Left lung (tissue), 10 donors: Measurements from ENCODE around the gene CACYBP. TPM values are rescaled to one million over a fixed set of nuclear protein-coding genes. Genes with fewer than 3 reads are reported as not detected.

ENCODE experiments used
- ATAC-seq: fragments of 200-7000 bp; cut with Tn5 transposase; one replicate; pipeline ENCODE4 v1.9.1; 2020; ENCODE audit warnings: moderate library complexity
- DNase-seq, 4 donors: peaks; one replicate each; pipeline ENCODE4 v3.0.0-alpha.2; 2013 to 2020
- H3K27ac ChIP-seq, 2 donors: fragments of 200-600 bp; sonication (generic) in 1 of 2; one replicate each; pipeline versions ENCODE4 v1.5.0 to v1.8.0; 2020 to 2021
- H3K27me3 ChIP-seq, 2 donors: fragments of 200-600 bp; sonication (generic) in 1 of 2; one replicate each; pipeline versions ENCODE4 v1.5.0 to v1.8.0; 2020 to 2021
- H3K36me3 ChIP-seq, 2 donors: fragments of 200-600 bp; sonication (generic) in 1 of 2; one replicate each; pipeline versions ENCODE4 v1.5.0 to v1.8.0; 2020 to 2021
- H3K4me1 ChIP-seq, 2 donors: fragments of 200-600 bp; one replicate each; pipeline ENCODE4 v1.8.0; 2021
- H3K4me3 ChIP-seq, 2 donors: fragments of 200-600 bp; sonication (generic) in 1 of 2; one replicate each; pipeline versions ENCODE4 v1.5.0 to v1.8.0; 2020 to 2021; ENCODE audit warnings: mild to moderate bottlenecking in 1 of 2
- H3K9me3 ChIP-seq, 2 donors: fragments of 200-600 bp; sonication (generic) in 1 of 2; one replicate each; pipeline versions ENCODE4 v1.5.0 to v1.8.0; 2020 to 2021
- intact Hi-C, 2 donors: fragments of 100-400 bp; cut with DNase I; formaldehyde crosslinking; loops; one replicate each; pipeline versions ENCODE4 v1.11.2 to v1.14.2; 2022
- polyA plus RNA-seq, 6 donors: library from polyadenylated mRNA; unstranded; fragments of 120-200 nt; gene quantifications; one replicate each; pipeline ENCODE4 v1.2.1, GENCODE V29; 2013; ENCODE audit not compliant: insufficient read length in 6 of 6
- total RNA-seq, 2 donors: library from RNA; stranded (reverse); fragmentation: NEBNext Ultra II Directional; extraction: Animal tissue kit (Norgen Biotek cat#: 25700); gene quantifications; one replicate each; pipeline ENCODE4 v1.2.1, GENCODE V29; 2021
- TF ChIP-seq, protein P1 (sequence below), 2 donors: fragments of 200-600 bp; sonication (generic) in 1 of 2; IDR thresholded peaks; one replicate each; pipeline versions ENCODE4 v1.5.0 to v1.8.0; 2021; ENCODE audit warnings: antibody characterized with exemption in 2 of 2
- donor health status: DM: no; HTN: yes; CAD: no.
- donor health status: DM: no; HTN: no; CAD: no.

The CACYBP gene
- total and polyA plus RNA-seq, 8 donors: 69.4 to 136 (median 124) TPM

DNA sequence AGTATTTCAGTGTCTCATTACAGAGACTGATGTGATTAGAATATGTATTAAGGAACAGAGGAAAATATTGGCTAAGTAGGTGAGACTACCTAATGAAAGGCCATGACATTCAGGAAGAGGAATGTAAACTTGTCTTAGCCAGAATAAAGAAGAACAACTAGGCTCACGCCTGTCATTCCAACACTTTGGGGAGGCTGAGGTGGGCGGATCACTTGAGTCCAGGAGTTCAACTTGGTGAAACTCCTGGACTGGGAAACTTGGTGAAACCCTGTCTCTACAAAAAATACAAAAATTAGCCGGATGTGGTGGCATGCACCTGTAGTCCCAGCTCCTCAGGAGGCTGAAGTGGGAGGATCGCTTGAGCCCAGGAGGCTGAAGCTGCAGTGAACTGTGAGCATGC is 14.8 kb upstream of the CACYBP start:
- no peak overlapping the region for H3K4me3 ChIP-seq
- no peak for DNase-seq
- intact Hi-C loops: loop anchor here in 1 of 2 donors (5.0 kb wide), 1 partner anchor 218 kb away; no protein-coding TSS in a partner anchor
- no peak overlapping the region for H3K27ac ChIP-seq
- no peaks in the 10 kb centered on the region for H3K9me3 ChIP-seq
- peaks cover 0 to 5% of the 10 kb centered on the region in 2 donors for H3K4me1 ChIP-seq
- TF ChIP-seq, protein P1, sequence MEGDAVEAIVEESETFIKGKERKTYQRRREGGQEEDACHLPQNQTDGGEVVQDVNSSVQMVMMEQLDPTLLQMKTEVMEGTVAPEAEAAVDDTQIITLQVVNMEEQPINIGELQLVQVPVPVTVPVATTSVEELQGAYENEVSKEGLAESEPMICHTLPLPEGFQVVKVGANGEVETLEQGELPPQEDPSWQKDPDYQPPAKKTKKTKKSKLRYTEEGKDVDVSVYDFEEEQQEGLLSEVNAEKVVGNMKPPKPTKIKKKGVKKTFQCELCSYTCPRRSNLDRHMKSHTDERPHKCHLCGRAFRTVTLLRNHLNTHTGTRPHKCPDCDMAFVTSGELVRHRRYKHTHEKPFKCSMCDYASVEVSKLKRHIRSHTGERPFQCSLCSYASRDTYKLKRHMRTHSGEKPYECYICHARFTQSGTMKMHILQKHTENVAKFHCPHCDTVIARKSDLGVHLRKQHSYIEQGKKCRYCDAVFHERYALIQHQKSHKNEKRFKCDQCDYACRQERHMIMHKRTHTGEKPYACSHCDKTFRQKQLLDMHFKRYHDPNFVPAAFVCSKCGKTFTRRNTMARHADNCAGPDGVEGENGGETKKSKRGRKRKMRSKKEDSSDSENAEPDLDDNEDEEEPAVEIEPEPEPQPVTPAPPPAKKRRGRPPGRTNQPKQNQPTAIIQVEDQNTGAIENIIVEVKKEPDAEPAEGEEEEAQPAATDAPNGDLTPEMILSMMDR (IDR thresholded peaks at IDR 0.05): no peak
- H3K36me3 ChIP-seq: peaks cover 0 to 4% of the 10 kb centered on the region in 2 donors
- ATAC-seq: no peak
- H3K27me3 ChIP-seq: no peaks in the 10 kb centered on the region

DNA sequence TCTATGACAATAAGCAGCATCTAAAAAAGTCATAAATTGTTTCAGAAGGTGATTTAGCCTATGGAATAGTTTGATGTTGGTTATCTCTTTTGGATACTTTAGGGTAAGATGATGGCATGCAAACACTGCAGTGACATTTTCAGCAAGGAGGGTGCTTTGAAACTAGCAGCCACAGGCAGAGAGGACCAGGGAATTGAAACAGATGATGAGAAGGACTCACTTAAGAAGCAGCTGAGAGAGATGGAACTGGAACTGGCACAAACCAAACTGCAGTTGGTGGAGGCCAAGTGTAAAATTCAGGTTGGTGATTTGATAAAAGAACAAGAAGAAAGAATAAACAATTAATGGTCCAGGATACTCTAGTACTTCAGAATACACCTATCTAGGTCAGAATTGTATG is 11.2 kb upstream of the CACYBP start:
- TF ChIP-seq, protein P1 (IDR thresholded peaks at IDR 0.05): no peak
- Histone ChIP-seq H3K9me3 (no peaks in the 10 kb centered on the region), H3K4me1 (peaks cover 0 to 12% of the 10 kb centered on the region in 2 donors), H3K27me3 (no peaks in the 10 kb centered on the region), H3K4me3 (no peak overlapping the region), H3K36me3 (no peaks in the 10 kb centered on the region), H3K27ac (no peak overlapping the region)
- no peak for ATAC-seq
- intact Hi-C loops: no loop called here
- DNase-seq: no peak

DNA sequence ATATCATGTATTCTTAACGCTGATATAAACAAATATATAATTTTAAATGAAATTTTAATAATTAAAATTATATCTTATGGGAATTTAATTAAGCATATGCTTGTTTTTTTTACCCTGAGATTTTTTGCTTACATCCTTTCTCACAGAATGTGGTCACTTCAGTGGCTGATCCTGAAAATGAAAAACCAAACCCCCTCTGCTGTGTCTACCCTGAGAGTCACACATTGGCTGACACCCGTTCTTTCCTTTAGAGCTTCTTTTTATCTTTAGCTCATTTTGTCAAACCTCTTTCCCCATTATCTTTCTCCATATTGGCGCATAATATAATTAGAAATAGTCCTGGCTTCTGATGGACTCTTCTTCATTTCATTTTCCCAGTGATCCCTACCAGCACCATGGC is 10.8 kb upstream of the CACYBP start:
- Histone ChIP-seq H3K4me1 (peaks cover 0 to 12% of the 10 kb centered on the region in 2 donors), H3K36me3 (no peaks in the 10 kb centered on the region), H3K27me3 (no peaks in the 10 kb centered on the region), H3K9me3 (no peaks in the 10 kb centered on the region), H3K4me3 (no peak overlapping the region), H3K27ac (no peak overlapping the region)
- DNase-seq (no peak), ATAC-seq (no peak)
- TF ChIP-seq, protein P1 (IDR thresholded peaks at IDR 0.05): no peak
- intact Hi-C loops: no loop called here

DNA sequence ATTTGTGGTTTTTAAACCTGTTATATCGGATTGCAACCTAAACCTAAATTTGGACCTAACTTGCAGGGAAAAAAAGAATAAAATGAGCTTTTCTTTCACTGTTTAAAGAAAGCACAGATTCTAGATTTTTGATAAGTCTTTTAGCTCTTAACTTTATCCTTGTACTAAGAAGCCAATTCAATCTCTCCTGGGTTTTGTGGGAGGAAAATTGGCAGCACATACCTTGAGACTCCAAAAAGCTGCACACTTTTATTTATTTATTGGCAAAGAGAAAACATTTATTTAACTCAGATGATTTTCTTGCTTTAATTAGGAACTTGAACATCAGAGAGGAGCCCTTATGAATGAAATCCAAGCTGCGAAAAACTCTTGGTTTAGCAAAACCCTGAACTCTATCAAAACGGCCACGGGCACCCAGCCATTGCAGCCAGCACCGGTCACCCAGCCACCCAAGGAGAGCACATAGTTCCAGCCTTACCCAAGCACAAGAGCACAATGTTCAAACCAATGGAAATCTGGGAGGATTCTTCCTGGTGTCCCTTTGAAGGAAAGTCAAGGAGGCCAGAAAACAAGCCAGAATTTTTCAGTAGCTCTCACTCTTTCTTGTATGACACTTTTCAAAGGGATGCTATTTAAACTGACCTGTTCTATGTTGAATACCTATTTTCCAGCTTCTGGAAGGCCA is 10.1 kb upstream of the CACYBP start:
- intact Hi-C loops: no loop called here
- Histone ChIP-seq H3K4me3 (peak overlapping the region in 1 of 2 donors; percentile 43), H3K27me3 (no peaks in the 10 kb centered on the region), H3K4me1 (peaks cover 0 to 12% of the 10 kb centered on the region in 2 donors), H3K9me3 (no peaks in the 10 kb centered on the region), H3K27ac (peak overlapping the region; percentile 79 to 86), H3K36me3 (no peaks in the 10 kb centered on the region)
- TF ChIP-seq, protein P1 (IDR thresholded peaks at IDR 0.05): no peak
- ATAC-seq (peak; percentile 45), DNase-seq (peak in 1 of 4 donors; percentile 50)

DNA sequence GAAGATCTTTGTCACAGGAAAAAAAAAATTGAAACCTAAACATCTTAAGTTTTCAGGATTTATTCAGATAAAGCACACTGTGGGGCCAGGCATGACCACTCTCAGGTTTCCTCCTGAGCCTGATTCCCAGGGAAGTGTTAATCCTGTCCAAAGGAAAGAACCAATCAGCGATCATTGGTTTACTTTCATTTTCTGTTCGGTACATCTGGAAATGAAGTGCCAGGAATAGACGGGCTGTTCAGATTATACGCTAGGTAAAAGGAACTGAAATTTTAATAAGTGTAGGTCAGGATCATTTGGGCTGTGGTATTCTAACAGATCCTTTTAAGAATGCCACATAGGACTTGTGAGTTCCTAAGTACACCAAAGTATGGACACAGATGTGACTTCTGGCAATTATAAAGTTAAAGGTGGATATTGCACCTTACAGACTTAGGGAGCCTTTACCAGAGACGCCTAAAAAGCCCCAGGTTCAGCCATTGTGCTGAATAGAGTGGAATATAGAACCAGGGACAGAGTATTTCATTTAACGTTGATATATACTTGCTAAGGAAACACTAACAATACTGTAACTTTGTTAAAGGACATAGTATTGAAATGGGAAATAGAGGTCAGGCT is 9.3 kb upstream of the CACYBP start:
- ATAC-seq (peak; percentile 94), DNase-seq (peak in 2 of 4 donors; percentile 41 to 61)
- intact Hi-C loops: no loop called here
- peak overlapping the region; percentile 79 to 86 for H3K27ac ChIP-seq
- H3K4me1 ChIP-seq: peaks cover 0 to 12% of the 10 kb centered on the region in 2 donors
- peak overlapping the region; percentile 35 to 43 for H3K4me3 ChIP-seq
- TF ChIP-seq, protein P1 (IDR thresholded peaks at IDR 0.05): no peak
- H3K27me3 ChIP-seq: no peaks in the 10 kb centered on the region
- no peaks in the 10 kb centered on the region for H3K9me3 ChIP-seq
- H3K36me3 ChIP-seq: no peaks in the 10 kb centered on the region
